IMR-90 (cell line): ENCODE measurements around the gene MILR1. TPM values are rescaled to one million over a fixed set of nuclear protein-coding genes. Genes with fewer than 3 reads are reported as not detected.

Experiments
- ATAC-seq: fragments of 200-7000 bp; cut with Tn5 transposase; 2 replicates; pipeline ENCODE4 v1.9.1; 2020; ENCODE audit warnings: low read depth, mild to moderate bottlenecking, moderate library complexity
- BruUV-seq: library from RNA; stranded (reverse); fragments of 400-500 nt; replicated peaks from 2 replicates; lab custom pipeline; 2021; lab: Mats Ljungman, UMichigan
- CTCF ChIA-PET: fragments of 300-600 bp; formaldehyde crosslinking; extraction: SDS; loops from one replicate; lab custom pipeline; 2021; ENCODE audit warnings: antibody characterized with exemption; lab: Yijun Ruan, JAX
- POLR2A ChIA-PET: fragments of 300-600 bp; sonication (Branson Sonifier 250); formaldehyde crosslinking; loops from one replicate; lab custom pipeline; 2022; ENCODE audit warnings: antibody characterized with exemption; ENCODE audit not compliant: unreplicated experiment; lab: Charles Lee
- DNase-seq: peaks from one replicate; pipeline ENCODE4 v3.0.0; 2013
- H2AFZ ChIP-seq: replicated peaks from 2 replicates; pipeline ENCODE3; 2013; ENCODE audit warnings: low read length, mild to moderate bottlenecking; ENCODE audit not compliant: poor library complexity
- H2AK5ac ChIP-seq: 2 replicates; pipeline ENCODE4 v1.6.1; 2013; ENCODE audit warnings: low read depth, low read length, inconsistent platforms
- H2AK9ac ChIP-seq: replicated peaks from 2 replicates; pipeline ENCODE3; 2013; ENCODE audit warnings: mild to moderate bottlenecking, low read depth, low read length, moderate library complexity; ENCODE audit not compliant: poor library complexity
- H2BK120ac ChIP-seq: 2 replicates; pipeline ENCODE4 v1.6.1; 2013; ENCODE audit warnings: low read depth, low read length, inconsistent platforms
- H2BK15ac ChIP-seq: 3 replicates; pipeline ENCODE4 v1.6.1; 2013; ENCODE audit warnings: low read depth, low read length, inconsistent platforms
- H2BK20ac ChIP-seq: 2 replicates; pipeline ENCODE4 v1.6.1; 2013; ENCODE audit warnings: low read depth, mild to moderate bottlenecking, inconsistent platforms, low read length, moderate library complexity
- H2BK5ac ChIP-seq: 2 replicates; pipeline ENCODE4 v1.6.1; 2013; ENCODE audit warnings: mild to moderate bottlenecking, low read depth, low read length, inconsistent platforms; ENCODE audit not compliant: poor library complexity, severe bottlenecking
- H3K14ac ChIP-seq: replicated peaks from 2 replicates; pipeline ENCODE4 v1.6.1; 2013; ENCODE audit warnings: low read depth, low read length, inconsistent platforms
- H3K18ac ChIP-seq: 2 replicates; pipeline ENCODE4 v1.6.1; 2013; ENCODE audit warnings: low read depth, low read length, control low read depth
- H3K23ac ChIP-seq: 2 replicates; pipeline ENCODE4 v1.6.1; 2013; ENCODE audit warnings: low read depth, low read length, inconsistent platforms
- H3K27ac ChIP-seq: 2 replicates; pipeline ENCODE4 v1.5.1; 2013; ENCODE audit warnings: mild to moderate bottlenecking, control low read depth, low read length; ENCODE audit not compliant: insufficient read depth
- H3K27me3 ChIP-seq: 2 replicates; pipeline ENCODE4 v1.6.1; 2013; ENCODE audit warnings: low read length; ENCODE audit not compliant: control insufficient read depth, insufficient read depth
- H3K36me3 ChIP-seq: 2 replicates; pipeline ENCODE4 v1.6.1; 2013; ENCODE audit warnings: low read length, mixed read lengths; ENCODE audit not compliant: control insufficient read depth, insufficient read depth
- H3K4ac ChIP-seq: 2 replicates; pipeline ENCODE4 v1.6.1; 2013; ENCODE audit warnings: low read depth, low read length, inconsistent platforms
- H3K4me1 ChIP-seq: 2 replicates; pipeline ENCODE4 v1.6.1; 2013; ENCODE audit warnings: low read length, mixed read lengths; ENCODE audit not compliant: control insufficient read depth, insufficient read depth
- H3K4me2 ChIP-seq: 2 replicates; pipeline ENCODE4 v1.6.1; 2013; ENCODE audit warnings: low read depth, mild to moderate bottlenecking, control low read depth, low read length, moderate library complexity
- H3K4me3 ChIP-seq: 2 replicates; pipeline ENCODE4 v1.5.1; 2013; ENCODE audit warnings: low read depth, mild to moderate bottlenecking, control low read depth, low read length, moderate library complexity; ENCODE audit not compliant: insufficient read depth
- H3K56ac ChIP-seq: 2 replicates; pipeline ENCODE4 v1.6.1; 2013; ENCODE audit warnings: low read length, inconsistent platforms; ENCODE audit not compliant: insufficient read depth; ENCODE audit errors: extremely low read depth
- H3K79me1 ChIP-seq, 2 experiments: 2 replicates each; pipeline ENCODE4 v1.6.1; 2013; ENCODE audit warnings: low read length in 2 of 2, inconsistent platforms in 1 of 2, low read depth in 1 of 2
- H3K9ac ChIP-seq: 2 replicates; pipeline ENCODE4 v1.6.1; 2013; ENCODE audit warnings: low read depth, low read length, control low read depth
- H3K9me1 ChIP-seq: 2 replicates; pipeline ENCODE4 v1.6.1; 2013; ENCODE audit warnings: low read length, inconsistent platforms; ENCODE audit not compliant: insufficient read depth
- H3K9me3 ChIP-seq: 2 replicates; pipeline ENCODE4 v1.6.1; 2013; ENCODE audit warnings: low read length; ENCODE audit not compliant: control insufficient read depth, insufficient read depth
- H4K20me1 ChIP-seq: 2 replicates; pipeline ENCODE4 v1.6.1; 2013; ENCODE audit warnings: low read length, inconsistent platforms; ENCODE audit not compliant: insufficient read depth
- H4K5ac ChIP-seq: 2 replicates; pipeline ENCODE4 v1.6.1; 2013; ENCODE audit warnings: mild to moderate bottlenecking, low read depth, low read length, control low read depth
- H4K8ac ChIP-seq, 2 experiments: 2 replicates each; pipeline ENCODE4 v1.6.1; 2013; ENCODE audit warnings: low read depth in 2 of 2, low read length in 2 of 2, control low read depth in 1 of 2, inconsistent platforms in 1 of 2
- H4K91ac ChIP-seq: 2 replicates; pipeline ENCODE4 v1.6.1; 2013; ENCODE audit warnings: low read depth, low read length, inconsistent platforms; ENCODE audit not compliant: insufficient read depth
- BHLHE40 ChIP-seq: fragments of 150-350 bp; IDR thresholded peaks from 2 replicates; pipeline ENCODE4 v1.6.1; 2016; ENCODE audit warnings: mild to moderate bottlenecking, low read depth, low read length
- CEBPB ChIP-seq: IDR thresholded peaks from 2 replicates; pipeline ENCODE4 v1.6.1; 2012; ENCODE audit warnings: low read depth, low read length, improper control_type of control experiment
- CHD1 ChIP-seq: IDR thresholded peaks from 2 replicates; pipeline ENCODE4 v1.6.1; 2012; ENCODE audit warnings: low read depth, low read length, improper control_type of control experiment
- CTCF ChIP-seq: conservative IDR thresholded peaks from 2 replicates; pipeline ENCODE4 v1.5.1; 2012; ENCODE audit warnings: mild to moderate bottlenecking, low read depth, low read length, improper control_type of control experiment
- ELK1 ChIP-seq: fragments of 150-350 bp; IDR thresholded peaks from 2 replicates; pipeline ENCODE4 v1.6.1; 2016; ENCODE audit warnings: low read depth, mild to moderate bottlenecking, low read length, moderate library complexity, borderline replicate concordance
- FOS ChIP-seq: fragments of 150-350 bp; IDR thresholded peaks from 2 replicates; pipeline ENCODE4 v1.6.1; 2016; ENCODE audit warnings: low read depth, low read length
- MAZ ChIP-seq: IDR thresholded peaks from 2 replicates; pipeline ENCODE4 v1.6.1; 2012; ENCODE audit warnings: low read depth, mild to moderate bottlenecking, low read length, improper control_type of control experiment, moderate library complexity, borderline replicate concordance
- MXI1 ChIP-seq: IDR thresholded peaks from 2 replicates; pipeline ENCODE4 v1.6.1; 2012; ENCODE audit warnings: low read depth, mild to moderate bottlenecking, low read length, moderate library complexity, borderline replicate concordance
- NFE2L2 ChIP-seq: fragments of 150-350 bp; IDR thresholded peaks from 2 replicates; pipeline ENCODE4 v1.6.1; 2016; ENCODE audit warnings: low read depth, mild to moderate bottlenecking, low read length
- POLR2A ChIP-seq: IDR thresholded peaks from 2 replicates; pipeline ENCODE4 v1.6.1; 2012; ENCODE audit warnings: mild to moderate bottlenecking, low read depth, low read length
- RAD21 ChIP-seq: IDR thresholded peaks from 2 replicates; pipeline ENCODE4 v1.6.1; 2012; ENCODE audit warnings: low read length, improper control_type of control experiment
- RCOR1 ChIP-seq: IDR thresholded peaks from 2 replicates; pipeline ENCODE4 v1.6.1; 2012; ENCODE audit warnings: mild to moderate bottlenecking, low read length, improper control_type of control experiment; ENCODE audit not compliant: insufficient replicate concordance
- RFX5 ChIP-seq: IDR thresholded peaks from 2 replicates; pipeline ENCODE4 v1.8.0; 2012; ENCODE audit warnings: low read depth, mild to moderate bottlenecking, low read length, moderate library complexity
- SMC3 ChIP-seq: fragments of 150-350 bp; IDR thresholded peaks from 2 replicates; pipeline ENCODE4 v1.6.1; 2016; ENCODE audit warnings: low read depth, mild to moderate bottlenecking, antibody characterized with exemption, low read length, moderate library complexity
- USF2 ChIP-seq: fragments of 150-350 bp; IDR thresholded peaks from 2 replicates; pipeline ENCODE4 v1.6.1; 2017; ENCODE audit warnings: mild to moderate bottlenecking, antibody characterized with exemption, low read length, low read depth
- WGBS, 2 experiments: methylation state at CpG; one replicate each; pipeline versions ENCODE4 v1.1.5 to v1.1.7; 2013; ENCODE audit warnings: missing lambda C conversion rate in 2 of 2; ENCODE audit not compliant: insufficient read length in 1 of 2; ENCODE audit errors: extremely low coverage in 2 of 2; 5-methylcytosine and 5-hydroxymethylcytosine counted together
- dilution Hi-C: fragments of 300-500 bp; cut with HindIII; formaldehyde crosslinking; loops from one replicate; pipeline ENCODE4 v1.14.3; 2018; ENCODE audit warnings: low sequenced_read_pairs; ENCODE audit not compliant: unreplicated experiment
- in situ Hi-C: fragments of 300-500 bp; cut with MboI; formaldehyde crosslinking; loops from 3 replicates; pipeline ENCODE4 v1.14.3; 2019; ENCODE audit warnings: low sequenced_read_pairs, inconsistent platforms, mixed read lengths
- intact Hi-C: fragments of 100-400 bp; cut with micrococcal nuclease; formaldehyde crosslinking; loops from 2 replicates; pipeline ENCODE4 v1.10.0; 2022
- polyA plus RNA-seq, 3 experiments: library from polyadenylated mRNA; depleted of rRNA; stranded (reverse); fragments of >200 nt; gene quantifications; 2 replicates each; pipeline ENCODE4 v1.2.3, GENCODE V29; 2012; ENCODE audit warnings: low replicate concordance in 1 of 3
- total RNA-seq: library from RNA; depleted of rRNA; stranded (reverse); fragments of >200 nt; gene quantifications from 2 replicates; pipeline ENCODE4 v1.2.3, GENCODE V29; 2012

MILR1 gene
- total and polyA plus RNA-seq, 2 of the 4 experiments (the other 2 are of a cell fraction) = 0.36 to 0.44 TPM

- no peak overlapping the region for H3K4me2 ChIP-seq
- no peaks in the 10 kb centered on the region for H3K79me1 ChIP-seq
- H3K27ac ChIP-seq = no peak overlapping the region
- no peak overlapping the region for H3K4ac ChIP-seq
- H3K14ac ChIP-seq = no peak overlapping the region
- WGBS, 2 experiments = no CpG with 5 or more reads among the region's 1 CpG
- no peak overlapping the region for H4K5ac ChIP-seq
- H3K9me1 ChIP-seq = no peaks in the 10 kb centered on the region
- peaks cover 2% of the 10 kb centered on the region; the same call in 1 of the 2 replicates for H3K4me1 ChIP-seq
- H3K36me3 ChIP-seq = no peaks in the 10 kb centered on the region
- H2AK9ac ChIP-seq = no peak overlapping the region
- no peak overlapping the region for H4K8ac ChIP-seq
- no peak for TF ChIP-seq CEBPB
- no peak for TF ChIP-seq USF2
- TF ChIP-seq CHD1 = no peak
- no peak for TF ChIP-seq RAD21
- TF ChIP-seq ELK1 = no peak
- TF ChIP-seq RCOR1 = no peak
- no peak for TF ChIP-seq CTCF
- TF ChIP-seq RFX5 = no peak
- no peak for TF ChIP-seq POLR2A
- TF ChIP-seq MAZ = no peak
- no peak for TF ChIP-seq SMC3
- no peak for TF ChIP-seq NFE2L2
- no peak for TF ChIP-seq BHLHE40
- TF ChIP-seq FOS = no peak
- TF ChIP-seq MXI1 = no peak
- H3K27me3 ChIP-seq = peaks cover 7% of the 10 kb centered on the region
- dilution Hi-C loops = no loop called here
- H2BK120ac ChIP-seq = no peak overlapping the region
- in situ Hi-C loops = no loop called here
- no peak overlapping the region for H4K91ac ChIP-seq
- H2BK20ac ChIP-seq = no peak overlapping the region
- intact Hi-C loops = no loop called here
- ATAC-seq (no peak), DNase-seq (no peak)
- H4K20me1 ChIP-seq = no peaks in the 10 kb centered on the region
- CTCF ChIA-PET = interaction anchor here (0.7 kb wide), 2 partner anchors 122 to 654 kb away, joined by 3 to 10 read pairs; no protein-coding TSS in a partner anchor
- H3K4me3 ChIP-seq = no peak overlapping the region
- H3K23ac ChIP-seq = no peak overlapping the region
- H2AFZ ChIP-seq = no peak overlapping the region
- no peak overlapping the region for H3K56ac ChIP-seq
- no peak overlapping the region for H3K18ac ChIP-seq
- H2BK5ac ChIP-seq = no peak overlapping the region
- H3K9me3 ChIP-seq = no peaks in the 10 kb centered on the region
- no TSS peak for BruUV-seq
- no peak overlapping the region for H2BK15ac ChIP-seq
- POLR2A ChIA-PET = no interaction called here
- H3K9ac ChIP-seq = no peak overlapping the region
- no peak overlapping the region for H2AK5ac ChIP-seq
These were observed 1.4 kb upstream of the MILR1 start for GRCh38 chr17:64447526-64447925.
